ENCODE data around the gene CCIN. TPM values are rescaled to one million over a fixed set of nuclear protein-coding genes. Genes with fewer than 3 reads are reported as not detected.
A peak's percentile ranks its signal among the peaks of the same experiment; 100 is the strongest.

Gene CCIN
- total RNA-seq, 1 experiment from 2014 or later: not detected

- no peak for DNase-seq (ENCODE audit: low spot score)
- in situ Hi-C loops (cut with HindIII; ENCODE audit: low sequenced_read_pairs): no loop called here
These were observed 30.3 kb upstream of the CCIN start for GRCh38 chr9:36138901-36139300.

DNA sequence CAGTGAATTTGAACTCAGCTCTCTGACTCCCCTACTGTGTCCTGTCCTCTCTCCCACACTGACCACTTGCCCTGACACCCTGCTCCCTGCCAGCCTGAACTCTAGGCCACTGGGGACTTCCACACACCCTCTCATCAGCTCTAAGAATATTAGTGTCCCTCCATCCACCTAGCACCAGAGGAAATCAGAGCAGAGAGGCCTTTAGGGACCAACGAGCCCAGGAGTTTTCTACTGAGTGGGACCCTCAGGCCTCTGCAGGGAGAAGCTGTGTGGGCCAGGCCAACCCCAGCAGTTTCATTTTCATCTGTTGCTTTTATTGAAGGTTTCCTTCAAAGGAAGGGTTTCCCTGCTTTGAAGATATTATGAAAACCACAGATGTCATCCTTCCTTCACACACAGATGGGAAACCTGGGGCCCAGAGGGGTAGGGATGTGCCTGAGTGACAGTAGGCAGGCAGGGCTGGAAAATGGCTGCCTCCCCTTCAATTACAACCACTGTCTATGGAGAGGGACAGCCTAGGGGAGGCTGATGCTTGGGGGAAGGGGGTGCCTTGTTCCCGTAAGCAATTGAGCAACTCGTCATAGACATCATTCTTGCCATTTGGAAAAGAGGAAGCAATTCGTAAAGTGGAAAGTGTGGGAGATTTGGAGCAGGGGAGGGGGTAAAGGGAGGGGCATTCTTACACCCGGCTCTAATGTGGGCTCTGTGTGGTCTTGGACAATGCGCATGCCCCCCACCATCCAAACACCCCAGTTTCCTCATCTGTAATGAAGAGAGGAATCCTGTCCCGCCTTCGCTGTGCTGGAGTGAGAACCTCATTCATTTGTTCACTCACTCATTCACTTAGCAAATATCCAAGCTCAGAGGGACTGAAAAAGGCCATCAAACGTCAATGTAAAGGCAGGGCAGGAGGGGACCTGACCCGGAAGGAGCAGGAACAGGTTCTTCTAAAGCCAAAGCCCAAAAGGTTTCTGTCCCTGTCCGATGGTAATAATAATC, 28.8 kb upstream of the CCIN start:
- in situ Hi-C loops (cut with HindIII; ENCODE audit: low sequenced_read_pairs): no loop called here
- DNase-seq (ENCODE audit: low spot score): no peak

- in situ Hi-C loops (cut with HindIII; ENCODE audit: low sequenced_read_pairs): no loop called here
- DNase-seq (ENCODE audit: low spot score): peak; percentile 29
These were observed 27.9 kb upstream of the CCIN start for GRCh38 chr9:36141288-36141687.

GRCh38 chr9:36141761-36142160, 27.4 kb upstream of the CCIN start:
- in situ Hi-C loops (cut with HindIII; ENCODE audit: low sequenced_read_pairs): no loop called here
- no peak for DNase-seq (ENCODE audit: low spot score)

DNA sequence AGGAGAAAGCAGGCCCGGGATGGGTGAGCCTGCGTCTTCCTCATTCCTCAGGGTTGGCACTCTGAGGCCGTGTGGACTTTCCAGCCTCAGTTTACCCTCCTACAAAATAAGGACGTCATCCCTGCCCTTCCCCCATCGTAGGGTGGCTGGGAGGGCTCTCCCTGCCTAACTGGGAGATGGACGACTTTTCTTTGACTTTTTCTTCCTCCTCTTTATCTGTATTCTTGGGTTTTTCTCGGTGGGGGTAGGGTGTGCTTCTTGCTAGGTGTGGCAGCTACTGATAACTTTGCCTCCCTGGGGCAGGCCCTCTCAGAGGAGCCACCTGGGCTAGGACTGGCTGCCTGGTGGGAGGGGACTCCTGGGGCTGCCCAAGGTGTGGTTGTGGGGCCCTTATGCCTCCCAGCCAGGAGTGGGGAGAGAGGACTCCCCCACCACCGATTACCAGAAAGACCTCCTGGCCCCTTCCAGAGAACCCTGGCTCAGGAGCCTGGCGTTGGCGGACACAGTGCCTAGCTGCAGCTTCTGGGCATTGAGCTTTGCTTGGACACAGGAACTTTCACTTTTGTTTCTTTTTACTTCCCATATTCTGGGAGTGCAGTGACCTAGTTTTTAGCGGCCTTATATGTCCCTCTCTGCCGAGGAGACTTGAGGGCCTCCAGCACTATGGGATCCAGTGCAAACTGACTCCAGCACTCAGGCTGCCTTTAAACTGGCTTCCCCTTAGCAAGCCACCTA, 26.5 kb upstream of the CCIN start:
- in situ Hi-C loops (cut with HindIII; ENCODE audit: low sequenced_read_pairs): no loop called here
- peak; percentile 17 for DNase-seq (ENCODE audit: low spot score)

GRCh38 chr9:36143245-36143641, 25.9 kb upstream of the CCIN start:
- no peak for DNase-seq (ENCODE audit: low spot score)
- in situ Hi-C loops (cut with HindIII; ENCODE audit: low sequenced_read_pairs): no loop called here

DNA sequence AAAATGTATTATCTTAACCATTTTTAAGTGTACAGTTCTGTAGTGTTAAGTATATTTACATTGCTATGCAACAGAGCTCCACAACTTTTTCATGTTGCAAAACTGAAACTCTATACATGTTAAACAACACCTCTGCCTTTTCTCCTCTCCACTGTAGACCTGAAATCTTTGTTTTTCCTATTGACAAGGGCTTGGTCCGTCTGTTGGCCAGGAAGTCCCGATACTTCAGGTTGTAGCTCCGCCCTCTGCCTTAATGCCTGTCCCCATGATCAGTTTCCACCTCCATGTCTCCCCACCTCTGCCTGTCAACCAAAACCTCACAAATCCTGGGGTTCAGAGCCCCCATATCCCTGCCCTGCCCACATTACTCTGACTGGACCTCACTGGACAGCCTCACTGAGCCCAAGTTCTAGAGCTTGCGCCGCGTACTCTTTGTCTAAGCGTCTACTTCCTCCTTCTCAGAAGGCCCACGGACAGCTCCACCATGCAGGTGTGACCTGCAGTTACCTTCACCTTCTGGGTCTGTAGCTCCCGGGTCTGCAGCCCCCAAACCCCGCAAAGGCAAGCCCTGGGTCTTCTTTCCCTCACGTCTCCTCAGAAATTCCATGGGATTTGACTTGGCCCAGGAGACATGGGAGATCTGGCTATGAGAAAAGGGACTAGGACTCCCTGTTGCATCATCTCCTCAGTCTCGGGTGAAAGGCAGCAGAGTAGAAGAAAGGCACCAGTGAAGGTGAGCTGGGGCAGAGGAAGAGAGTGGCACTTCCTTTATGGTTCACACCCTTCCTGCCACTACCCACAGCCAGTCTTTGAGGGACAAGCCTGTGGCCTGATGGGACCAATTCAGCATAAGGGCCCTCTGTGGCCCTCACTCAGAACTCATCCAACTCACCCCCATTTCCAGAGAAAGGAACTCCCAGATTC, 24.6 kb upstream of the CCIN start:
- DNase-seq (ENCODE audit: low spot score): no peak
- in situ Hi-C loops (cut with HindIII; ENCODE audit: low sequenced_read_pairs): no loop called here

- in situ Hi-C loops (cut with HindIII; ENCODE audit: low sequenced_read_pairs): no loop called here
- DNase-seq (ENCODE audit: low spot score): no peak
These were observed 23.2 kb upstream of the CCIN start for GRCh38 chr9:36145970-36146369.

DNA sequence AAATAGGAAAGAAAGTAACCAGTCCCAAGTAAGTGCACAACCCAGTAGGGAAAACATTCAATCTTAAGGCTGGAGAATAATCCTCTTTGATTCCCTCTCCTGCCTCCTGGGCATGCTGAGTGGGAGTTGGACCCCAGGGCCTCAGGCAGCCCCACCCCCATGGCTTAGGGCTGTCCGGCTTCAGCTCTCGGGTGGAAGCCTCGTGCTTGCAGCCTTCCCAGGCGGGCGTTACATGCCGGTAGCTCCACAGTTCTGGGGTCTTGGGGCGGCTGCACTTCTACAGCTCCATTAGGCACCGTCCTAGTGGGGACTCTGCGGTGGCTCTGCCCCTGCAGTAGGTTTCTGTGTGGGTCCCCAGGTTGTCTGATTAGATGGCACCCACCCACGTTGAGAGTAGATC, 22.5 kb upstream of the CCIN start:
- in situ Hi-C loops (cut with HindIII; ENCODE audit: low sequenced_read_pairs): no loop called here
- DNase-seq (ENCODE audit: low spot score): no peak

GRCh38 chr9:36147441-36148175, 21.6 kb upstream of the CCIN start:
- in situ Hi-C loops (cut with HindIII; ENCODE audit: low sequenced_read_pairs): no loop called here
- no peak for DNase-seq (ENCODE audit: low spot score)

- in situ Hi-C loops (cut with HindIII; ENCODE audit: low sequenced_read_pairs): no loop called here
- peak; percentile 96 for DNase-seq (ENCODE audit: low spot score)
These were observed 20.7 kb upstream of the CCIN start for GRCh38 chr9:36148311-36149051.

DNA sequence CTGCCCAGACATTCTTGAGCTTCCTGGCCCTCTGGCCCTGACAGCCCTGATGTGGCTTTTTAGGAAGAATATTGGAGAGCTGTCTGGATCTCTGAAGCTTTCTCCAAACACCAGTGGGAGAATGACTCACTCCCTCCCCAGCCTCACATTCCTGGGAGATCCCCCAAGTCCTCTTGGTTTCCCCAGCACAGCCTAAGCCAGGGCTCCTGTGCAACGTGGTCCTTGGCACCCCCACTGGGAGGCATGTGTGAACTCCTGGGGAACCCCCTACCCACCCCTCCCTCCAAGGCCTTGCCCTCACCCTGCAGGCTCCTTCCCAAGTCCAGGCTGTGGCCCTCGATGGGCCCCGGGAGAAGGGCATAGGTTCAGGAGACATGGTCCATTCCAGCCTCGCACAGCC, 20.0 kb upstream of the CCIN start:
- no peak for DNase-seq (ENCODE audit: low spot score)
- in situ Hi-C loops (cut with HindIII; ENCODE audit: low sequenced_read_pairs): no loop called here

GRCh38 chr9:36150574-36151315, 18.4 kb upstream of the CCIN start:
- in situ Hi-C loops (cut with HindIII; ENCODE audit: low sequenced_read_pairs): no loop called here
- DNase-seq (ENCODE audit: low spot score): no peak

GRCh38 chr9:36151316-36152210, 17.6 kb upstream of the CCIN start:
- in situ Hi-C loops (cut with HindIII; ENCODE audit: low sequenced_read_pairs): no loop called here
- DNase-seq (ENCODE audit: low spot score): no peak

DNA sequence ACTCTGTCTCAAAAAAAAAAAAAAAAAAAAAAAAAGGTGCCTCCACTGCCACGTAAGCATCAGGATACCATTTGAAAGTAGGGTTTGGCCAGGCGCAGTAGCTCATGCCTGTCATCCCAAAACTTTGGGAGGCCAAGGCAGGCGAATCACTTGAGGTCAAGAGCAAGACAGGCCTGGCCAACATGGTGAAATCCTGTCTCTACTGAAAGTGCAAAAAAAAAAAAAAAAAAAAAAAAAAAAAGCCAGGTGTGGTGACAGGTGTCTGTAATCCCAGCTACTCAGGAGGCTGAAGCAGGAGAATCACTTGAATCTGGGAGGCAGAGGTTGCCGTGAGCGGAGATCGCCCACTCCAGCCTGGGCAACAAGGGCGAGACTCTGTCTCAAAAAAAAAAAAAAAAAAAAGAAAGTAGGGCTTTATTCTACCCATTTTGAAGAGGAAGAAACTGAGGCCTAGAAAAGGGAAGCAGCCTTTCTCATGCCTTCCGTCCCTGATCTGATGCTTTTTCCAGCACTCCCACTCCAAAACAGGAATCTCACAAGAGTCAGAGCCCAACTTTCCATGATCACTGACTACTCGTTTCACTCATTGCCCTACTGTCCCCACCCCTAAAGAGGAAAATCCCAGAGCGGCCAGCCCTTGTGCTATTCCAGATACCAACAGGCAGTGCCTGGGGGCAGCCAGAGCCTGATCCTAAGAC, 16.3 kb upstream of the CCIN start:
- in situ Hi-C loops (cut with HindIII; ENCODE audit: low sequenced_read_pairs): no loop called here
- DNase-seq (ENCODE audit: low spot score): no peak

DNA sequence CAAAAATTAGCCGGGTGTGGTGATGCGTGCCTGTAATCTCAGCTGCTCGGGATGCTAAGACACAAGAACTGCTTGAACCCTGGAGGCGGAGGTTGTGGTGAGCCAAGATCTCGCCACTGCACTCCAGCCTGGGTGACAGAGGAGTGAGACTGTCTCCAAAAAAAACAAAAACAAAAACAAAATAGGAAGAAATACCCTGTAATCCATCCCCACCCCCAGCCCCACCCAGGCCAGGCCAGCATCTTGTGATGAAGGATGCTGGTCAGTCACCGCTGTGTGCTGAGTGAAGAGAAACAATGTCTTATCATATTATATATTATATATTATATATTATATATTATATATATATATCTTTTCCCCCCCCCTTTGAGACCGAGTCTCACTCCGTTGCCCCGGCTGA, 15.4 kb upstream of the CCIN start:
- in situ Hi-C loops (cut with HindIII; ENCODE audit: low sequenced_read_pairs): no loop called here

More for the DNA sequence above, 15.4 kb upstream of the CCIN start:
- DNase-seq (ENCODE audit: low spot score): no peak
